ENCODE data around the gene PCSK1N. TPM values are rescaled to one million over a fixed set of nuclear protein-coding genes. Genes with fewer than 3 reads are reported as not detected.

Gene PCSK1N
- total RNA-seq, 1 experiment from 2014 or later, result 0.22 TPM

- ATAC-seq (no peak), DNase-seq (ENCODE audit: low read depth, low spot score) (no peak)
- H3K27ac ChIP-seq (ENCODE audit: low read depth, low read length), result no peak within 1 kb of the TSS
- H3K79me2 ChIP-seq (ENCODE audit: insufficient read depth, low read length), result no peaks in the 10 kb centered on the region
- H3K9ac ChIP-seq (ENCODE audit: low read length), result no peak within 1 kb of the TSS
- no peak within 1 kb of the TSS for H2AFZ ChIP-seq (ENCODE audit: low read depth, low read length, poor library complexity, severe bottlenecking)
- ChIA-PET CTCF (no interaction called here), RAD21 (ENCODE audit: low non-redundant PET in 1 of 2, low total read pairs in 2 of 2, uncharacterized antibody in 2 of 2, unreplicated experiment in 2 of 2) (no interaction called here), POLR2A (no interaction called here)
- no peaks in the 10 kb centered on the region for H3K4me1 ChIP-seq (ENCODE audit: control insufficient read depth in 1 of 2, insufficient read depth in 2 of 2, low read length in 2 of 2)
- no TSS peak for BruUV-seq (replicated peaks)
- no peaks in the 10 kb centered on the region for H3K27me3 ChIP-seq (ENCODE audit: insufficient read depth, low read length)
- no peaks in the 10 kb centered on the region for H4K20me1 ChIP-seq (ENCODE audit: insufficient read depth)
- TF ChIP-seq POLR2A (IDR thresholded peaks at IDR 0.05; ENCODE audit: borderline replicate concordance, extremely low read depth, insufficient read depth, insufficient read length) (no peak), CBX3 (IDR thresholded peaks at IDR 0.05; ENCODE audit: low read depth) (no peak), YY1 (IDR thresholded peaks at IDR 0.05; ENCODE audit: extremely low read depth, insufficient replicate concordance, low read depth, low read length) (no peak), TCF7L2 (IDR thresholded peaks at IDR 0.05; ENCODE audit: borderline replicate concordance, extremely low read depth, insufficient read depth, insufficient read length) (no peak), JUND (IDR thresholded peaks at IDR 0.05) (no peak), FOSL1 (IDR thresholded peaks at IDR 0.05; ENCODE audit: low read depth) (no peak), RAD21 (IDR thresholded peaks at IDR 0.05; ENCODE audit: low read depth) (no peak), ATF3 (IDR thresholded peaks at IDR 0.05) (no peak), SIN3A (IDR thresholded peaks at IDR 0.05; ENCODE audit: low read depth) (no peak), EGR1 (IDR thresholded peaks at IDR 0.05; ENCODE audit: low read depth) (no peak), EZH2 (IDR thresholded peaks at IDR 0.05) (no peak)
- H3K4me3 ChIP-seq (replicated peaks in 1 of 2; ENCODE audit: low read depth in 1 of 2, low read length in 2 of 2), result no peak within 1 kb of the TSS
- no peaks in the 10 kb centered on the region for H3K9me2 ChIP-seq (ENCODE audit: insufficient read depth)
- no peaks in the 10 kb centered on the region for H3K9me3 ChIP-seq (ENCODE audit: control insufficient read depth in 1 of 2, insufficient read depth in 1 of 2, low read depth in 1 of 2, low read length in 2 of 2)
- no peak within 1 kb of the TSS for H3K4me2 ChIP-seq (ENCODE audit: low read length)
- H3K36me3 ChIP-seq (ENCODE audit: control insufficient read depth in 1 of 2, insufficient read depth in 2 of 2, low read length in 2 of 2), result no peaks in the 10 kb centered on the region
- intact Hi-C loops (cut with micrococcal nuclease), result no loop called here
These were observed 9.1 kb downstream of the PCSK1N start, which contains the start of gene ERAS for GRCh38 chrX:48826135-48826875. Gene ERAS, plus strand, starts transcription at chrX:48826513. Its CDS starts 2,611 bp downstream, at chrX:48829124.

GRCh38 chrX:48824066-48824465 lies 11.3 kb downstream of the PCSK1N start:
- no peaks in the 10 kb centered on the region for H3K9me2 ChIP-seq (ENCODE audit: insufficient read depth)
- no peak for ATAC-seq
- no peak overlapping the region for H3K27ac ChIP-seq (ENCODE audit: low read depth, low read length)
- no peak overlapping the region for H3K4me3 ChIP-seq (replicated peaks in 1 of 2; ENCODE audit: low read depth in 1 of 2, low read length in 2 of 2)
- no peak overlapping the region for H2AFZ ChIP-seq (ENCODE audit: low read depth, low read length, poor library complexity, severe bottlenecking)
- no peaks in the 10 kb centered on the region for H3K27me3 ChIP-seq (ENCODE audit: insufficient read depth, low read length)
- no peaks in the 10 kb centered on the region for H3K9me3 ChIP-seq (ENCODE audit: control insufficient read depth in 1 of 2, insufficient read depth in 1 of 2, low read depth in 1 of 2, low read length in 2 of 2)
- no peaks in the 10 kb centered on the region for H3K79me2 ChIP-seq (ENCODE audit: insufficient read depth, low read length)
- H3K4me1 ChIP-seq (ENCODE audit: control insufficient read depth in 1 of 2, insufficient read depth in 2 of 2, low read length in 2 of 2), result no peaks in the 10 kb centered on the region
- DNase-seq (ENCODE audit: low read depth, low spot score), result no peak
- no peak overlapping the region for H3K4me2 ChIP-seq (ENCODE audit: low read length)
- no peaks in the 10 kb centered on the region for H4K20me1 ChIP-seq (ENCODE audit: insufficient read depth)
- H3K36me3 ChIP-seq (ENCODE audit: control insufficient read depth in 1 of 2, insufficient read depth in 2 of 2, low read length in 2 of 2), result no peaks in the 10 kb centered on the region
- POLR2A ChIA-PET, result no interaction called here
- RAD21 ChIA-PET (ENCODE audit: low non-redundant PET in 1 of 2, low total read pairs in 2 of 2, uncharacterized antibody in 2 of 2, unreplicated experiment in 2 of 2), result no interaction called here
- intact Hi-C loops (cut with micrococcal nuclease), result no loop called here
- no TSS peak for BruUV-seq (replicated peaks)
- no peak overlapping the region for H3K9ac ChIP-seq (ENCODE audit: low read length)
- CTCF ChIA-PET, result no interaction called here
- no peak for TF ChIP-seq EZH2phosphoT487 (IDR thresholded peaks at IDR 0.05; ENCODE audit: borderline replicate concordance)
- TF ChIP-seq POLR2AphosphoS5 (IDR thresholded peaks at IDR 0.05; ENCODE audit: low read depth, low read length), result no peak
- no peak for TF ChIP-seq CBX3 (IDR thresholded peaks at IDR 0.05; ENCODE audit: low read depth)
- TF ChIP-seq ZFX (IDR thresholded peaks at IDR 0.05), result no peak
- TF ChIP-seq EGR1 (IDR thresholded peaks at IDR 0.05; ENCODE audit: low read depth), result no peak
- TF ChIP-seq ZBTB33 (IDR thresholded peaks at IDR 0.05; ENCODE audit: extremely low read depth, insufficient replicate concordance, low read length), result no peak
- TF ChIP-seq REST (IDR thresholded peaks at IDR 0.05; ENCODE audit: low read depth), result no peak

All from HCT116 (cell line).